ENCODE results near the gene PKD1L1. TPM values are rescaled to one million over a fixed set of nuclear protein-coding genes. Genes with fewer than 3 reads are reported as not detected.
A peak's percentile ranks its signal among the peaks of the same experiment; 100 is the strongest.

The PKD1L1 gene
- total and polyA plus RNA-seq, 8 donors: 0.13 to 0.67 (median 0.34) TPM

GRCh38 chr7:47807126-47807525, 141.1 kb downstream of the PKD1L1 start:
- Histone ChIP-seq H3K4me1 (peaks cover 0 to 38% of the 10 kb centered on the region in 2 donors), H3K36me3 (no peaks in the 10 kb centered on the region), H3K9me3 (no peaks in the 10 kb centered on the region), H3K27ac (peak overlapping the region in 1 of 2 donors; percentile 65), H3K4me3 (no peak overlapping the region), H3K27me3 (no peaks in the 10 kb centered on the region)
- TF ChIP-seq, protein P1, sequence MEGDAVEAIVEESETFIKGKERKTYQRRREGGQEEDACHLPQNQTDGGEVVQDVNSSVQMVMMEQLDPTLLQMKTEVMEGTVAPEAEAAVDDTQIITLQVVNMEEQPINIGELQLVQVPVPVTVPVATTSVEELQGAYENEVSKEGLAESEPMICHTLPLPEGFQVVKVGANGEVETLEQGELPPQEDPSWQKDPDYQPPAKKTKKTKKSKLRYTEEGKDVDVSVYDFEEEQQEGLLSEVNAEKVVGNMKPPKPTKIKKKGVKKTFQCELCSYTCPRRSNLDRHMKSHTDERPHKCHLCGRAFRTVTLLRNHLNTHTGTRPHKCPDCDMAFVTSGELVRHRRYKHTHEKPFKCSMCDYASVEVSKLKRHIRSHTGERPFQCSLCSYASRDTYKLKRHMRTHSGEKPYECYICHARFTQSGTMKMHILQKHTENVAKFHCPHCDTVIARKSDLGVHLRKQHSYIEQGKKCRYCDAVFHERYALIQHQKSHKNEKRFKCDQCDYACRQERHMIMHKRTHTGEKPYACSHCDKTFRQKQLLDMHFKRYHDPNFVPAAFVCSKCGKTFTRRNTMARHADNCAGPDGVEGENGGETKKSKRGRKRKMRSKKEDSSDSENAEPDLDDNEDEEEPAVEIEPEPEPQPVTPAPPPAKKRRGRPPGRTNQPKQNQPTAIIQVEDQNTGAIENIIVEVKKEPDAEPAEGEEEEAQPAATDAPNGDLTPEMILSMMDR (IDR thresholded peaks at IDR 0.05): no peak
- no peak for DNase-seq
- peak; percentile 57 for ATAC-seq
- intact Hi-C loops (cut with DNase I): no loop called here

DNA sequence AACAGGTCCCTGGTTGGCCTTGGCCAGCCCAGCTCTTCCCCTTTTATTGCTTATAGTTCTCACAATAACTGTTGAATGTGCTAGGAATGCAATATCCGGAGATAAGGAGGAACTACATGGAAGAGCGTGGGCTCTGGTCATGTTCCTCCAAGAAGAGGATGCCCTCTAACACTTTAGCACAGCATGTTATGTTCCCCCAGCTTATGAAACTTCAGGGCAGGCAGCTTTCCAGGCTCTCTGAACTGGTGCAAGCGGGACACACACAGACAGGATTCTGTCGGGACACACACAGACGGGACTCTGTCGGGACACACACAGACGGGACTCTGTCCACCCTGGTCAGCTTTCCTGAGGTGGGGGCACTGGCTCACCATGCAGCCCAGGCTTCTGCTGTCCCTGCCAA, 141.6 kb downstream of the PKD1L1 start:
- no peaks in the 10 kb centered on the region for H3K36me3 ChIP-seq
- H3K27me3 ChIP-seq: no peaks in the 10 kb centered on the region
- intact Hi-C loops (cut with DNase I): no loop called here
- H3K4me1 ChIP-seq: peaks cover 0 to 36% of the 10 kb centered on the region in 2 donors
- no peaks in the 10 kb centered on the region for H3K9me3 ChIP-seq
- H3K4me3 ChIP-seq: no peak overlapping the region
- TF ChIP-seq, protein P1 (IDR thresholded peaks at IDR 0.05): no peak
- DNase-seq (peak in 1 of 4 donors; percentile 40), ATAC-seq (peak; percentile 71)
- H3K27ac ChIP-seq: peak overlapping the region in 1 of 2 donors; percentile 65

DNA sequence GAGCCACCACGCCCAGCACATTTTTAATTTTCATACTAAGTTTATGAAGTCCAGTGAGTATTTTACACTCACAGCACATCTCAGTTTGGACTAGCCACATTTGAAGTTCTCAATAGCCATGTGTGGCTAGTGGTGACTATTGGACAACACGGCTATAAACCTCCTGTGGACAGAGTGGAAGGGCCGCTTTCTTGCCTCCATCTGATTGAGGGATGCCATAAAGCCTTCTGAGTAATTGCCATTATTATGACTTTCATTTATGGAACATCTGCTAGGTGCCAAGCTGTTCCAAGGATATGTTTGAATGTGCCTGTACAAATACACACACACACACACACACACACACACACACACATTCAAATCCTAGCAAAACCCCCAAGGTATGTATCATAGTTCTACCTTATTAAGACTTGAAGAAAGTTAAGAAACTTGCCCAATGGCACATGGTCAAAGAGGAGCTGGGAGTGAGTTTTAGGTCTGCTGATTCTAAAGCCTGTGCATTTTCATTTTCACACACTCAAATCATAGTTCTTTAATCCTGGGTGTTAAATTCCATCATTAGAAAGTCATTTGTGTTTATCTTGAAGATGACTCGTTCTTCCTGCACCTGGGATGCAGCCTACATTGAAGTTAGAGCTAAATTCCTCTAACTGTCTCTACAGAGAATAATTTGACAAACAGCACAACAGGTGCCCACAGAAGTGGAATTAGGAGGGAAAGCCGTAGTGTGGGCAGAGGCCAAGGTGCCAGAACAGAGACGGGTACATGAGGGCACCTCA, 143.3 kb downstream of the PKD1L1 start:
- DNase-seq (no peak), ATAC-seq (no peak)
- H3K36me3 ChIP-seq: no peaks in the 10 kb centered on the region
- TF ChIP-seq, protein P1 (IDR thresholded peaks at IDR 0.05): no peak
- no peaks in the 10 kb centered on the region for H3K9me3 ChIP-seq
- H3K4me1 ChIP-seq: peaks cover 0 to 36% of the 10 kb centered on the region in 2 donors
- H3K27me3 ChIP-seq: no peaks in the 10 kb centered on the region
- intact Hi-C loops (cut with DNase I): no loop called here
- H3K27ac ChIP-seq: no peak overlapping the region
- no peak overlapping the region for H3K4me3 ChIP-seq

DNA sequence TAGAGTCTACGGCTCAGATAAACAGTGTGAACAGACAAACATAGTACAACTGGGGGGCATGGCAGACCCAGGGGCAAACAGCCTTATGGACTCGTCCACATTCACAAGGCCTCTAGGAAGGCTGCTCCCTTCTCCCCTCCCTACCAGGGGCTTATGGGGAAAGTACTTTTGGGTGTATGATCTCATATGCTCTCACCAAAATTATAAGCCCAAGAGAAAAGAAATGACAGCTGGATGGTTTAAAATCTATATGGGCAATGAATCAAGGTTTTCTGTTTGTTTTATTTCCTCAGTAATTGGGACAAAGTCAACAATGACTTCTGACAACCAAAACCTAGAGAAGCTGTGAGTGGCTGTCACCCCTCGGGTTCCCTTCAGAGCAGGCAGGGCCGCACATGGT, 144.4 kb downstream of the PKD1L1 start:
- intact Hi-C loops (cut with DNase I): no loop called here
- Histone ChIP-seq H3K27ac (no peak overlapping the region), H3K36me3 (no peaks in the 10 kb centered on the region), H3K9me3 (no peaks in the 10 kb centered on the region), H3K4me1 (peaks cover 0 to 36% of the 10 kb centered on the region in 2 donors), H3K27me3 (no peaks in the 10 kb centered on the region), H3K4me3 (no peak overlapping the region)
- DNase-seq: no peak
- TF ChIP-seq, protein P1 (IDR thresholded peaks at IDR 0.05): no peak
- ATAC-seq: no peak

DNA sequence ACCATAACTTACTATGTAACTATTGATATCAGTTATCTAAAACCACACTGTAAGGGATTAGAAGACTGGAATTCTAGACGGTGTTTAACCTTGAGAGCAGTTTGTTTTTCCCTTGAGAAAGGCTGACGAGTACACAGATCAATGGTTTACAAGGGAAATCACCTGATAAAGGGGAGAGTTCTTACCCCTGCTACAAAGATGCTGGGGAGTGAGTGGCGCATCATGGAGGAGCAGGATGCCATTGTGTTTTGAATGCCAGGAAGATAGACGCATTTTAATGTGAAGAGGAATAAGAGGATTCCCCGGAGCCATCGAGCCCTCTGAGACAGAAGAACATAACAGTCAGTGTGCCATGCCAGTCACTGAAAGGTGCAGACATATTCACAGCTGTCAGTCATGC, 145.2 kb downstream of the PKD1L1 start:
- Histone ChIP-seq H3K27ac (no peak overlapping the region), H3K9me3 (no peaks in the 10 kb centered on the region), H3K27me3 (no peaks in the 10 kb centered on the region), H3K36me3 (no peaks in the 10 kb centered on the region), H3K4me1 (peaks cover 0 to 30% of the 10 kb centered on the region in 2 donors), H3K4me3 (no peak overlapping the region)
- TF ChIP-seq, protein P1 (IDR thresholded peaks at IDR 0.05): no peak
- DNase-seq (no peak), ATAC-seq (no peak)
- intact Hi-C loops (cut with DNase I): no loop called here
